ENCODE results near the gene VPREB3. TPM values are rescaled to one million over a fixed set of nuclear protein-coding genes. Genes with fewer than 3 reads are reported as not detected.

The VPREB3 gene
- total and polyA plus RNA-seq, 2 donors (not counting 1 experiment from before 2014, with no cell fraction given) = 92.7 to 461 TPM

- WGBS (ENCODE audit: insufficient coverage) = 4% methylated on average over 63 of the region's 79 CpGs
- H3K9ac ChIP-seq (ENCODE audit: low read length) = peak within 1 kb of the TSS; percentile 65
Observed at GRCh38 chr22:23772649-23773473, 18.6 kb upstream of the VPREB3 start, which contains the start of gene MMP11. Gene MMP11, plus strand, starts transcription at chr22:23772849. Its CDS starts 22 bp downstream, at chr22:23772871.

More at GRCh38 chr22:23772649-23773473, 18.6 kb upstream of the VPREB3 start, which contains the start of gene MMP11:
- H3K27ac Mint-ChIP-seq = peak within 1 kb of the TSS; percentile 77
- H3K79me2 ChIP-seq (ENCODE audit: control insufficient read depth, insufficient read depth, low read length) = peaks cover 22% of the 10 kb centered on the region
- H3K36me3 ChIP-seq (replicated peaks in 1 of 2; ENCODE audit: control extremely low read depth in 1 of 2, control insufficient read depth in 1 of 2, extremely low read depth in 1 of 2, insufficient read depth in 2 of 2, low read length in 1 of 2) = no peaks in the 10 kb centered on the region
- H3K4me1 ChIP-seq (ENCODE audit: control insufficient read depth in 2 of 2, insufficient read depth in 2 of 2, low read length in 2 of 2) = peaks cover 40 to 55% of the 10 kb centered on the region in 2 donors
- H3K27me3 ChIP-seq (replicated peaks in 1 of 4; ENCODE audit: control extremely low read depth in 1 of 4, control insufficient read depth in 3 of 4, insufficient read depth in 4 of 4, low read length in 3 of 4) = no peaks in the 10 kb centered on the region
- peak within 1 kb of the TSS in 4 of 5 experiments; percentile 37 to 67 (median 49) for H3K4me3 ChIP-seq (ENCODE audit: control extremely low read depth in 1 of 5, extremely low read depth in 1 of 5, insufficient read depth in 1 of 5, low read depth in 2 of 5, low read length in 4 of 5)
- H3K4me3 Mint-ChIP-seq = peak within 1 kb of the TSS; percentile 92
- ATAC-seq (ENCODE audit: low read depth) = peak; percentile 64
- peak within 1 kb of the TSS; percentile 51 to 57 for H3K27ac ChIP-seq (ENCODE audit: low read length in 2 of 2)
- no peaks in the 10 kb centered on the region for H3K27me3 Mint-ChIP-seq
- peak; percentile 74 for DNase-seq
- H4K20me1 ChIP-seq (ENCODE audit: control insufficient read depth, insufficient read depth, low read length, poor library complexity, severe bottlenecking) = peaks cover 7% of the 10 kb centered on the region
- peaks cover 40% of the 10 kb centered on the region for H3K4me1 Mint-ChIP-seq
- intact Hi-C loops (cut with micrococcal nuclease) = loop anchor here (1.0 kb wide), 1 partner anchor 14 kb away; no protein-coding TSS in a partner anchor
- no peaks in the 10 kb centered on the region for H3K9me3 Mint-ChIP-seq (ENCODE audit: insufficient read depth)
- TF ChIP-seq EZH2 (IDR thresholded peaks at IDR 0.05; ENCODE audit: borderline replicate concordance, insufficient read depth, low read depth, low read length, poor library complexity, severe bottlenecking) = no peak
- TF ChIP-seq CTCF (IDR thresholded peaks at IDR 0.05) = peak; percentile 22
- ChIA-PET POLR2A (interaction anchor here (0.9 to 14.3 kb wide), 11 partner anchors 16 to 122 kb away, joined by 3 to 174 read pairs (median 4); partner anchors contain the start of genes DERL3, MIF, SLC2A11 and VPREB3), CTCF (interaction anchor here (0.9 to 12.8 kb wide), 8 partner anchors 17 to 121 kb away, joined by 3 to 188 read pairs (median 3); partner anchors contain the start of genes MIF, SLC2A11, VPREB3 and ZNF70)
- H3K9me3 ChIP-seq (ENCODE audit: control extremely low read depth in 1 of 3, control insufficient read depth in 2 of 3, insufficient read depth in 1 of 3, low read length in 2 of 3) = no peaks in the 10 kb centered on the region
- H2AFZ ChIP-seq (ENCODE audit: insufficient read depth, low read depth, low read length, poor library complexity, severe bottlenecking) = peak within 1 kb of the TSS; percentile 81
- peak within 1 kb of the TSS; percentile 95 for H3K4me2 ChIP-seq (replicated peaks; ENCODE audit: low read depth, low read length, poor library complexity, severe bottlenecking)

All from B cell (primary cell).